Endothelial cell of umbilical vein (primary cell): ENCODE data around the gene SLCO3A1. TPM values are rescaled to one million over a fixed set of nuclear protein-coding genes. Genes with fewer than 3 reads are reported as not detected.

ENCODE experiments used
- BruUV-seq: library from RNA; stranded (reverse); fragments of 400-500 nt; replicated peaks from 2 replicates; lab custom pipeline; 2021; lab: Mats Ljungman, UMichigan
- CTCF ChIA-PET: fragments of 300-600, 350-600 bp; sonication (Branson Sonifier 250); formaldehyde crosslinking; loops from one replicate; lab custom pipeline; 2021; ENCODE audit warnings: antibody characterized with exemption, inconsistent platforms; lab: Charles Lee
- POLR2A ChIA-PET: fragments of 300-600, 350-600 bp; sonication (Branson Sonifier 250); formaldehyde crosslinking; loops from one replicate; lab custom pipeline; 2021; ENCODE audit warnings: antibody characterized with exemption, inconsistent platforms; lab: Charles Lee
- DNase-seq: peaks from one replicate; pipeline ENCODE4 v3.0.0-alpha.2; 2011; ENCODE audit warnings: low read depth, low spot score
- FAIRE-seq: peaks from 2 replicates; lab custom pipeline; 2011; peaks lifted over from hg19 to GRCh38; lab: Jason Lieb, UNC
- H2AFZ ChIP-seq: 2 replicates; pipeline ENCODE4 v1.6.0; 2012; ENCODE audit warnings: low read depth, low read length, control low read depth, inconsistent platforms
- H3K27ac ChIP-seq: 2 replicates; pipeline ENCODE4 v1.5.1; 2011; ENCODE audit warnings: low read depth, mild to moderate bottlenecking, control low read depth, low read length, moderate library complexity; ENCODE audit not compliant: insufficient read depth
- H3K27me3 ChIP-seq, 2 experiments: 2 replicates each; pipeline versions ENCODE4 v1.6.0 to v1.6.1; 2011; ENCODE audit warnings: low read length in 2 of 2, mixed read lengths in 1 of 2; ENCODE audit not compliant: control insufficient read depth in 2 of 2, insufficient read depth in 2 of 2
- H3K36me3 ChIP-seq, 2 experiments: 2 replicates in 1 of 2; 3 replicates in 1 of 2; pipeline ENCODE4 v1.5.1; 2011; ENCODE audit warnings: low read length in 2 of 2, mild to moderate bottlenecking in 1 of 2, moderate library complexity in 1 of 2; ENCODE audit not compliant: control insufficient read depth in 2 of 2, insufficient read depth in 2 of 2; ENCODE audit errors: extremely low read depth in 1 of 2
- H3K4me1 ChIP-seq: 3 replicates; pipeline ENCODE4 v1.5.1; 2011; ENCODE audit warnings: mild to moderate bottlenecking, low read length; ENCODE audit not compliant: control insufficient read depth, insufficient read depth; ENCODE audit errors: extremely low read depth
- H3K4me2 ChIP-seq: 2 replicates; pipeline ENCODE4 v1.6.1; 2011; ENCODE audit warnings: low read length, control low read depth, mixed read lengths; ENCODE audit not compliant: insufficient read depth
- H3K4me3 ChIP-seq, 3 experiments: fragments of 200-600 bp in 1 of 3; sonication (generic), shearing (Covaris generic) in 1 of 3; replicated peaks in 1 of 3; 2 replicates each; pipeline ENCODE4 v1.5.1; 2011 to 2016; ENCODE audit warnings: control low read depth in 3 of 3, low read length in 3 of 3, mild to moderate bottlenecking in 2 of 3, inconsistent platforms in 1 of 3, low read depth in 1 of 3, moderate library complexity in 1 of 3; ENCODE audit not compliant: insufficient read depth in 1 of 3
- H3K79me2 ChIP-seq: 2 replicates; pipeline ENCODE4 v1.6.0; 2012; ENCODE audit warnings: low read length, inconsistent platforms; ENCODE audit not compliant: control insufficient read depth, insufficient read depth
- H3K9ac ChIP-seq: replicated peaks from 2 replicates; pipeline ENCODE3; 2011; ENCODE audit warnings: low read length, control low read depth; ENCODE audit not compliant: insufficient read depth; ENCODE audit errors: extremely low read depth
- H3K9me1 ChIP-seq: replicated peaks from 3 replicates; pipeline ENCODE4 v1.6.0; 2011; ENCODE audit warnings: mild to moderate bottlenecking, low read length; ENCODE audit not compliant: control insufficient read depth, insufficient read depth; ENCODE audit errors: extremely low read depth
- H3K9me3 ChIP-seq: replicated peaks from 2 replicates; pipeline ENCODE4 v1.5.1; 2012; ENCODE audit warnings: low read length, inconsistent platforms; ENCODE audit not compliant: control insufficient read depth, insufficient read depth
- H4K20me1 ChIP-seq: replicated peaks from 2 replicates; pipeline ENCODE3; 2011; ENCODE audit warnings: mild to moderate bottlenecking, low read length; ENCODE audit not compliant: control insufficient read depth, insufficient read depth; ENCODE audit errors: extremely low read depth
- CTCF ChIP-seq, 2 donors: IDR thresholded peaks; 1 replicate in 1 of 2; 2 replicates in 1 of 2; pipeline ENCODE4 v1.5.1; 2011; ENCODE audit warnings: low read length in 2 of 2, mild to moderate bottlenecking in 2 of 2, moderate library complexity in 2 of 2, control low read depth in 1 of 2, inconsistent platforms in 1 of 2, low read depth in 1 of 2; ENCODE audit not compliant: insufficient read depth in 1 of 2; ENCODE audit errors: extremely low read depth in 1 of 2
- EZH2 ChIP-seq: IDR thresholded peaks from 2 replicates; pipeline ENCODE4 v1.6.1; 2012; ENCODE audit warnings: borderline replicate concordance, low read depth, mild to moderate bottlenecking, moderate library complexity, low read length, inconsistent platforms; ENCODE audit not compliant: severe bottlenecking
- FOS ChIP-seq: IDR thresholded peaks from 2 replicates; pipeline ENCODE4 v1.6.1; 2011; ENCODE audit warnings: mild to moderate bottlenecking, low read length, moderate library complexity, borderline replicate concordance; ENCODE audit not compliant: insufficient read depth
- GATA2 ChIP-seq: IDR thresholded peaks from 2 replicates; pipeline ENCODE4 v1.7.0; 2011; ENCODE audit warnings: low read depth, mild to moderate bottlenecking, moderate library complexity, mixed read lengths, low read length; ENCODE audit not compliant: insufficient read length, insufficient read depth
- JUN ChIP-seq: IDR thresholded peaks from 2 replicates; pipeline ENCODE4 v1.6.1; 2011; ENCODE audit warnings: borderline replicate concordance, low read depth; ENCODE audit not compliant: insufficient read length, insufficient read depth
- MAX ChIP-seq: IDR thresholded peaks from 2 replicates; pipeline ENCODE4 v1.6.1; 2011; ENCODE audit not compliant: insufficient read depth, insufficient read length
- MYC ChIP-seq: IDR thresholded peaks from one replicate; pipeline ENCODE4 v1.6.1; 2011; ENCODE audit warnings: mild to moderate bottlenecking, low read depth, low read length
- POLR2A ChIP-seq: IDR thresholded peaks from 2 replicates; pipeline ENCODE4 v1.6.1; 2012; ENCODE audit warnings: low read depth, mild to moderate bottlenecking, control low read depth, low read length
- POLR2AphosphoS5 ChIP-seq: IDR thresholded peaks from 2 replicates; pipeline ENCODE4 v1.6.1; 2012; ENCODE audit warnings: low read depth, mild to moderate bottlenecking, control low read depth, low read length, moderate library complexity; ENCODE audit not compliant: insufficient read depth
- dilution Hi-C: fragments of 300-500 bp; cut with MboI; formaldehyde crosslinking; loops from one replicate; pipeline ENCODE4 v1.15.0; 2019; ENCODE audit warnings: low sequenced_read_pairs; ENCODE audit not compliant: extremely low pct_ligation_motif_present
- intact Hi-C: fragments of 100-400 bp; cut with micrococcal nuclease; formaldehyde crosslinking; loops from one replicate; pipeline ENCODE4 v1.10.0; 2022
- polyA plus RNA-seq, 4 experiments: library from polyadenylated mRNA; depleted of rRNA in 3 of 4; stranded (reverse) in 3 of 4; unstranded in 1 of 4; fragments of >200 nt; gene quantifications; 2 replicates each; pipeline versions ENCODE4 v1.2.1 to v1.2.3, GENCODE V29; 2011 to 2012; ENCODE audit warnings: missing spikeins in 1 of 4
- total RNA-seq: library from RNA; stranded (reverse); gene quantifications from 2 replicates; pipeline ENCODE4 v1.2.3, GENCODE V29; 2021

Gene SLCO3A1
- total and polyA plus RNA-seq, 2 donors (not counting 3 experiments of a cell fraction or from before 2014, with no cell fraction given) = 0.88 to 0.92 TPM

- no peak overlapping the region for H3K27ac ChIP-seq
- H4K20me1 ChIP-seq = no peaks in the 10 kb centered on the region
- no peaks in the 10 kb centered on the region for H3K9me3 ChIP-seq
- DNase-seq = no peak
- H3K4me3 ChIP-seq = no peak overlapping the region
- no peaks in the 10 kb centered on the region for H3K4me1 ChIP-seq
- H3K9ac ChIP-seq = no peak overlapping the region
- no peak overlapping the region for H2AFZ ChIP-seq
- TF ChIP-seq JUN (no peak), GATA2 (no peak)
- ChIA-PET POLR2A (no interaction called here), CTCF (no interaction called here)
- FAIRE-seq = no peak
- dilution Hi-C loops (no loop called here), intact Hi-C loops (no loop called here)
- H3K4me2 ChIP-seq = no peak overlapping the region
- no peaks in the 10 kb centered on the region for H3K79me2 ChIP-seq
- H3K27me3 ChIP-seq = no peaks in the 10 kb centered on the region
- H3K36me3 ChIP-seq = no peaks in the 10 kb centered on the region
- no peaks in the 10 kb centered on the region for H3K9me1 ChIP-seq
- no TSS peak for BruUV-seq
Observed at GRCh38 chr15:91976966-91977365, 123.5 kb downstream of the SLCO3A1 start.

GRCh38 chr15:91980502-91981267 is 127.2 kb downstream of the SLCO3A1 start:
- Histone ChIP-seq H2AFZ (no peak overlapping the region), H4K20me1 (no peaks in the 10 kb centered on the region), H3K9me3 (peaks cover 4% of the 10 kb centered on the region), H3K36me3 (no peaks in the 10 kb centered on the region), H3K4me2 (no peak overlapping the region), H3K9ac (no peak overlapping the region), H3K27me3 (no peaks in the 10 kb centered on the region), H3K9me1 (no peaks in the 10 kb centered on the region), H3K79me2 (no peaks in the 10 kb centered on the region), H3K4me3 (no peak overlapping the region), H3K27ac (no peak overlapping the region), H3K4me1 (no peaks in the 10 kb centered on the region)
- ChIA-PET POLR2A (no interaction called here), CTCF (no interaction called here)
- DNase-seq (no peak), FAIRE-seq (no peak)
- intact Hi-C loops (no loop called here), dilution Hi-C loops (no loop called here)
- no TSS peak for BruUV-seq
- TF ChIP-seq CTCF (IDR thresholded peaks at IDR 0.05; ENCODE audit: extremely low read depth in 1 of 2, insufficient read depth in 1 of 2, low read depth in 1 of 2, low read length in 2 of 2) (no peak), FOS (no peak), EZH2 (no peak), POLR2AphosphoS5 (no peak), POLR2A (no peak), MYC (no peak), MAX (no peak), JUN (no peak), GATA2 (no peak)
